ENCODE measurements around the gene NOP9.

DNA sequence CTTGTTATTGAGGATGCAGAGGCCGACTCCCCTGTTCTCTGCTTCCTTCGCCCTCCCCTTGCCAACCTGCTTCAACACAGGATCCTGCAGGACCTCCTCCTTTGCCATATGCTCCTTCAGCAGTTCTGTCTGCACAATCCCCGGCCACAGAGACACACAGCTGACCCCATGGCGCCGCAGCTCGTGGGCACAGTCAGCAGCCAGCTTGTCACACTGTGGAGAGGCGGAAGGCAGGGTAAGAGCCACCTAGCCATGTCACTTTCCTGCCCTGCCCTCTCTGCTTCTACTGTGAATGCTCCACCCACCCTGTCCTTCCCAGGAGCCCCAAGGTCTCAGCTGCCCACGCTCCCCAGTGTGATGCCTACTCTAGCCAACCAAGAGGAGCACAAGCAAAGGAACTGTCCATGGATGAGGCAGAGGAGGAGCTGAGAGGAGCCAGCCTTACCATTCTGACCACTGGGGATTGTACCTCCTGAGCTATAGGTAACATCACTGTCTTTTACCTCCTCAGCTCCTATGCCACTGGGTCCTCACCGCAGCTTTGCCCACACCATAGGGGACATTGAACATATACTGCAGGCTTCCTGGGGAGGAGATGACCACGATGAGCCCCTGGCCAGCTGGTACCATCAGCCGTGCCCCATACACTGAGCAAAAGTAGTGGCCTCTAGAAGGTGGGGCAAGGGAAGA is 7.4 kb upstream of the NOP9 start:
- TF ChIP-seq, protein P1, sequence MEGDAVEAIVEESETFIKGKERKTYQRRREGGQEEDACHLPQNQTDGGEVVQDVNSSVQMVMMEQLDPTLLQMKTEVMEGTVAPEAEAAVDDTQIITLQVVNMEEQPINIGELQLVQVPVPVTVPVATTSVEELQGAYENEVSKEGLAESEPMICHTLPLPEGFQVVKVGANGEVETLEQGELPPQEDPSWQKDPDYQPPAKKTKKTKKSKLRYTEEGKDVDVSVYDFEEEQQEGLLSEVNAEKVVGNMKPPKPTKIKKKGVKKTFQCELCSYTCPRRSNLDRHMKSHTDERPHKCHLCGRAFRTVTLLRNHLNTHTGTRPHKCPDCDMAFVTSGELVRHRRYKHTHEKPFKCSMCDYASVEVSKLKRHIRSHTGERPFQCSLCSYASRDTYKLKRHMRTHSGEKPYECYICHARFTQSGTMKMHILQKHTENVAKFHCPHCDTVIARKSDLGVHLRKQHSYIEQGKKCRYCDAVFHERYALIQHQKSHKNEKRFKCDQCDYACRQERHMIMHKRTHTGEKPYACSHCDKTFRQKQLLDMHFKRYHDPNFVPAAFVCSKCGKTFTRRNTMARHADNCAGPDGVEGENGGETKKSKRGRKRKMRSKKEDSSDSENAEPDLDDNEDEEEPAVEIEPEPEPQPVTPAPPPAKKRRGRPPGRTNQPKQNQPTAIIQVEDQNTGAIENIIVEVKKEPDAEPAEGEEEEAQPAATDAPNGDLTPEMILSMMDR (IDR thresholded peaks at IDR 0.05): no peak
- TF ChIP-seq EZH2 (IDR thresholded peaks at IDR 0.05) (no peak), EZH2phosphoT487 (IDR thresholded peaks at IDR 0.05) (no peak)
